ENCODE data around the gene TPBG.

TPBG gene

GRCh38 chr6:82363428-82364086 lies at the start of gene TPBG:
TSS of gene TPBG (plus strand) at chr6:82363817. CDS start at chr6:82364962, 1,145 bp downstream.
- DNase-seq (ENCODE audit: low read depth in 3 of 3, low spot score in 1 of 3) = no peak

DNA sequence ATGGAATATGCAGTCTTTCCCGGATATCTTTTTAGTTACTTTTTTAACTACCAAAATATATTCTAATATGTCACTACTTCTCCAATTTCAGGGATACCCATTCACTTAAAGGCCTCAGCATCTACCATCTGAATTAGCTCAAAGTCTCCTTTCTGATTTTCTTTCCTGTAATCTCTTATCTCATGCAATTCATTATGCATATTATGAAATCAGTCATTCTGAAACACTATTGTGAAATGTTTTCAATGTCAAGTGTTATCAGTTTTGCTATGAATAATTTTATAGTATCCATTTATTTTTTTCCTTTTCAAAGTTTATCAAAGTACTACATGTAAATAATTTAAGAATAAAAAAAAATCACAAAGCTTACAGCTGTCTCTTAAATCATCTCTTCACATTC lies 41.2 kb upstream of the TPBG start:
- no peak for DNase-seq (ENCODE audit: low read depth in 3 of 3, low spot score in 1 of 3)

DNA sequence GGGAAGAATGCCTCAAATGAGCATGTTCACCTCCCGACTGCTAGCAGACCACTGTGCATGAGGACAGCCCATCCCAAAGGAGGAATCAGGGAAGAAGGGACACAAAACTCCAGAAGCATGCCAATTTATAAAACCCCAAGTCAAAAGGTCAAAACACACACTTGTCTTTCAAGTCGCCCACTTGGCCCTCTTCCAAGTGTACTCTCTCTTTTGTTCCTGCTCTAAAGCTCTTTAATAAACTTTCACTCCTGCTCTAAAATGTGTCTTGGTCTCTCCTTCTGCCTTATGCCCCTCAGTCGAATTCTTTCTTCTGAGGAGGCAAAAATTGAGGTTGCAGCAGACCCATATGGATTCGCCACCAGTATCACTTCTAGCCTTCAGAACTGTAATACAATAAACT lies 33.9 kb upstream of the TPBG start:
- no peak for DNase-seq (ENCODE audit: low read depth in 3 of 3, low spot score in 1 of 3)

GRCh38 chr6:82330171-82330804 lies 33.3 kb upstream of the TPBG start:
- DNase-seq (ENCODE audit: low read depth in 3 of 3, low spot score in 1 of 3) = no peak

- DNase-seq (ENCODE audit: low read depth in 3 of 3, low spot score in 1 of 3) = no peak
These were observed 32.4 kb upstream of the TPBG start for GRCh38 chr6:82331031-82331773.

DNA sequence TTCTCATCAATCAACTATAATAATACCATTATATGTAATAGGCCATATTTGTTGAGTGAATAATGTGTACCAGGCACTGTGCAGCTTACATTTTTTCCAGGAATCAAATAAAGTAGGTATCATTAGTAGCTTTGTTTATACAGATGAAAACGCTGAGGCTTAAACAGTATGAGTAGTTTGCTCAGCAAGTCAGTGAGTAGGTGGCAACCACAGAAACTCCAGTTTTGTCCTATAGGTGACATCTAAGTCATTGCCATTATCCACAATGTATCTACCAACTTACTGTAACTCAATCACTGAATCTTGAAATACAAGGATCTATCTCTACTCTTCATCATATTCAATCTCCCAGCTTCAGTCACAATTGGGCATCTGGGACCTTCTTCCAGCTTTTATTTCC lies 29.8 kb upstream of the TPBG start:
- DNase-seq (ENCODE audit: low read depth in 3 of 3, low spot score in 1 of 3) = no peak

GRCh38 chr6:82337688-82338257 lies 25.8 kb upstream of the TPBG start:
- no peak for DNase-seq (ENCODE audit: low read depth in 3 of 3, low spot score in 1 of 3)

DNA sequence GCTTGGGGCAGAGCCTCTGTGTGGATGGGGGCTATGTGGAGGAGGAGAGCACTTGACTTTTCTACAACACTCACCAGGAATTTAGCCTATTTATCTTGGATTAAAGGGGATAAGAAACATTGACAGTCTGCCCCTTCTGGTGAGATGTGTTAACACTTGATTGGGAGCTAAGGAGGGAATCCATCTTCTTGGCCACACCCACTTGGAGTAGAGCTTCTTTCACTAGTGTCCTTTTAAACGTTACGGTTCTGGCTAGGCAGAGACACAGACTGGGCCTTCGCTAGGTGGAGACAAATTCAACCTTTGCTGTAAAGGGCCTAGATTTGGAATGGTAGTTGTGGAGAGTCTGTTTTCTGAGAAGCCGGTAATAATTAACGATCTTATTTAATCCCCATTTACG lies 15.5 kb upstream of the TPBG start:
- no peak for DNase-seq (ENCODE audit: low read depth in 3 of 3, low spot score in 1 of 3)

GRCh38 chr6:82353848-82354247 lies 9.8 kb upstream of the TPBG start:
- no peak for DNase-seq (ENCODE audit: low read depth in 3 of 3, low spot score in 1 of 3)

DNA sequence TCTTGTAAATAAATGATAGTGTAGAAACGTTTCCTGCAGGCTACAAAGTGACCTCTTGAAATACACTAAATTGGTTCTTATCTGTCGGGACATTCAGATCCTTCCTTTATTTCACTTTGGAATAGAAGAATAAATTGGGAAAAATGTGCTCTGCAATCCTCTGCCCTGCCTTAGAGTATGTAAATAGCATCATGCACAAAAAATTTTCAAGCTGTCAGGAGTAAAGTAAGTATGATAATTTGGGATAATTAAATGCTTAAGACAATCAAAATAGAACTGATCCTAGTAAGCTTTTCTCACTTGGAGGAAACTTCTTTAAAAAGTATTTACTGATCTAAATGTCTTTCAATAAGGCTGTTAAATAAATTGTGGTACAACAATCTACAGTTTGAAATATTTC lies 3.1 kb upstream of the TPBG start:
- DNase-seq (ENCODE audit: low read depth in 3 of 3, low spot score in 1 of 3) = no peak

- DNase-seq (ENCODE audit: low read depth in 3 of 3, low spot score in 1 of 3) = no peak
These were observed 2.0 kb upstream of the TPBG start for GRCh38 chr6:82361631-82362030.

GRCh38 chr6:82362144-82362543 lies 1.5 kb upstream of the TPBG start:
- no peak for DNase-seq (ENCODE audit: low read depth in 3 of 3, low spot score in 1 of 3)

GRCh38 chr6:82362878-82363427 lies 664 bp upstream of the TPBG start:
- no peak for DNase-seq (ENCODE audit: low read depth in 3 of 3, low spot score in 1 of 3)

DNA sequence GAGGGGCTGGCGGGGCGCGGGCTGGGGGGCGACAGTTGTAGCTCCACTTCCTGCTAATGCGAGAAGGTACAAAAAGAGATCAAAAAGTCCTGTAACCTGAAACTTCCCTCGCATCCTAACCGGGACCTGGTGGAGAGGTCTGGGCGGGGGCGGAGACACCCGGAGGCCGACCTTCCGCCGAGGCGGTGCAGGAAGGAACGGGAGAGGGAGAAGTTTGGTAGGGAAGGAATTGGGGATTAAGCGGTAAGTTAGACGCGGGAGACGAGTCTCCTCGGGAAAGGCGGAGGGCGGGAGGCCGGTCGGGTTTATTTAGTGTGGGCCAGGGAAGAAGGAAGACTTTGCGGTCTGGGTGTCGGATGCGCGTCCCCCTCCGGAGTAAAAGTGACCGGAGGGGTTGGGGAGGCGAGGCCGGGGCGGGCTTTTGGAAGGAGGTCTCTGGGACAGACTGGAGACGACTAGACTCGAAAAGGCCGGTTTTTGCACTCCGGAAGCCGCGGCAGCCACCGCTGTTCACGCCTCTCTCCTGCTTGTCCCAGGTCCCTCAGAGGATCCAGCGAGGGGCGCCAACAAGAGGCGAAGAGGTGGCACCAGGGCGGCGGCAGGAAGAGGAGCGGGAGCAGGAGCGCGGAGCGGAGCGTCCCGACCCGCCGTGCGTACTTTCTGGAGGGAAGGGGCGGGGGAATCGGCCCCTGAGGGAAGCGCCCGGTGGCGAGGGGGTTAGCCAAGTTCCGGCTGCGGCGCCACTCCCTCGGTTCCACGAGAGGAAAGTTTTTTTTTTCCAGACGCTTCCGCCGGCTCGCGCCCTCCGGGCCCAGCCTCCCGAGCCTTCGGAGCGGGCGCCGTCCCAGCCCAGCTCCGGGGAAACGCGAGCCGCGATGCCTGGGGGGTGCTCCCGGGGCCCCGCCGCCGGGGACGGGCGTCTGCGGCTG lies 734 bp downstream of the TPBG start:
- DNase-seq (ENCODE audit: low read depth in 3 of 3, low spot score in 1 of 3) = no peak

GRCh38 chr6:82365016-82365795 lies 1.6 kb downstream of the TPBG start:
- no peak for DNase-seq (ENCODE audit: low read depth in 3 of 3, low spot score in 1 of 3)

- DNase-seq (ENCODE audit: low read depth in 3 of 3, low spot score in 1 of 3) = no peak
These were observed 4.1 kb downstream of the TPBG start for GRCh38 chr6:82367704-82368103.

- no peak for DNase-seq (ENCODE audit: low read depth in 3 of 3, low spot score in 1 of 3)
These were observed 7.2 kb downstream of the TPBG start for GRCh38 chr6:82370788-82371187.

GRCh38 chr6:82371799-82372546 lies 8.4 kb downstream of the TPBG start:
- no peak for DNase-seq (ENCODE audit: low read depth in 3 of 3, low spot score in 1 of 3)

DNA sequence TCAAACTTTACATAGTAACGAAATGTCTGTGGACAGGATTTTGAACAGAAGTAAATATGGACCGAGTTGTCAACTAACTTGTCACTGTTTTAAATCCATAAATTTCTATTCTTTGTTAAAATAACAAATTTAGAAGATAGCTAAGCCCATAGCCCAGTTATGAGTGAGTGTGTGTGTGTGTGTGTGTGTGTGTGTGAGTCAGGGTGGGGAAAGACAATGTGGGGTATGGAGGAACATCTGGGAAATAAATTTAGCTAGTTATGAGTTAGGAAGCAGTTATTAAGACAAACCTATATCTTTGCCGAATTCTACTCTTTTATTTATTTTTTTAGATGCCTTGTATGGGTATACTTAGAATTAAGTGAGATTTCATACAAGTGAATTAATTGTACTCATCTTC lies 9.0 kb downstream of the TPBG start:
- no peak for DNase-seq (ENCODE audit: low read depth in 3 of 3, low spot score in 1 of 3)

All from stimulated activated CD4-positive, alpha-beta T cell treated with anti-CD3 and anti-CD28 coated beads, TNF-alpha, amount 100 ng/mL, for 1 hour (primary cell).